OCI-LY3 (cell line): ENCODE measurements around the gene SLC13A2.
"Not testable (repeated sequence)": the region's sequence is repeated elsewhere in the genome, so short reads cannot be mapped to it uniquely, and the experiment has no call there.

Experiments
- H2AFZ ChIP-seq: fragments of 200-600, 300-600 bp; shearing (Covaris generic); 2 replicates; pipeline ENCODE4 v1.6.0; 2014; ENCODE audit warnings: antibody characterized with exemption, low read depth, low read length
- H3K27ac ChIP-seq: fragments of 200-600, 300-600 bp; sonication (generic); 2 replicates; pipeline ENCODE4 v1.5.1; 2014; ENCODE audit warnings: mild to moderate bottlenecking, low read length, moderate library complexity, mixed read lengths
- H3K27me3 ChIP-seq: fragments of 200-600, 300-600 bp; sonication (generic); 2 replicates; pipeline ENCODE4 v1.6.1; 2014; ENCODE audit warnings: low read depth, low read length, mixed read lengths
- H3K36me3 ChIP-seq: fragments of 200-600, 300-600 bp; sonication (generic); replicated peaks from 2 replicates; pipeline ENCODE3; 2014; ENCODE audit warnings: low read depth, low read length, mixed read lengths
- H3K4me1 ChIP-seq: fragments of 300-600, 200-600 bp; sonication (generic); 2 replicates; pipeline ENCODE4 v1.6.1; 2014; ENCODE audit warnings: low read length, mixed read lengths
- H3K4me2 ChIP-seq: fragments of 200-600, 300-600 bp; sonication (generic); 2 replicates; pipeline ENCODE4 v1.6.1; 2014; ENCODE audit warnings: low read length, mixed read lengths
- H3K4me3 ChIP-seq: fragments of 300-600, 200-600 bp; sonication (generic); 2 replicates; pipeline ENCODE4 v1.5.1; 2014; ENCODE audit warnings: antibody characterized with exemption, mild to moderate bottlenecking, low read length, moderate library complexity
- H3K79me2 ChIP-seq: fragments of 300-600, 200-600 bp; shearing (Covaris generic); 2 replicates; pipeline ENCODE4 v1.6.1; 2014; ENCODE audit warnings: mild to moderate bottlenecking, low read length, mixed read lengths
- H3K9ac ChIP-seq: fragments of 300-600, 200-600 bp; shearing (Covaris generic); 2 replicates; pipeline ENCODE4 v1.6.0; 2014; ENCODE audit warnings: mild to moderate bottlenecking, low read length, moderate library complexity
- H3K9me3 ChIP-seq: fragments of 200-600, 300-600 bp; shearing (Covaris generic); 2 replicates; pipeline ENCODE4 v1.6.1; 2014; ENCODE audit warnings: low read length, mixed read lengths; ENCODE audit not compliant: insufficient read depth
- H4K20me1 ChIP-seq: fragments of 200-600, 300-600 bp; sonication (generic); 2 replicates; pipeline ENCODE4 v1.6.1; 2016; ENCODE audit warnings: low read length, mixed read lengths; ENCODE audit not compliant: insufficient read depth
- CTCF ChIP-seq: fragments of 200-600, 300-600 bp; sonication (generic); IDR thresholded peaks from 2 replicates; pipeline ENCODE4 v1.5.1; 2014; ENCODE audit warnings: antibody characterized with exemption, low read length, low read depth
- EZH2phosphoT487 ChIP-seq: fragments of 200-600 bp; shearing (Covaris generic); IDR thresholded peaks from 2 replicates; pipeline ENCODE4 v1.6.1; 2018; ENCODE audit warnings: antibody characterized with exemption, mixed run types, low read depth

The SLC13A2 gene

GRCh38 chr17:28433721-28434120 lies 39.7 kb upstream of the SLC13A2 start:
- Histone ChIP-seq H4K20me1 (no peaks in the 10 kb centered on the region), H3K79me2 (no peaks in the 10 kb centered on the region), H3K36me3 (no peaks in the 10 kb centered on the region), H3K9me3 (no peaks in the 10 kb centered on the region), H3K4me2 (no peak overlapping the region), H2AFZ (no peak overlapping the region), H3K27me3 (peaks cover 20% of the 10 kb centered on the region), H3K4me3 (no peak overlapping the region), H3K4me1 (no peaks in the 10 kb centered on the region), H3K27ac (no peak overlapping the region), H3K9ac (no peak overlapping the region)
- TF ChIP-seq EZH2phosphoT487 (no peak), CTCF (no peak)

- not testable (repeated sequence) for H3K9ac ChIP-seq, H2AFZ ChIP-seq, H3K9me3 ChIP-seq
Measured at GRCh38 chr17:28434326-28434725, 39.1 kb upstream of the SLC13A2 start.

GRCh38 chr17:28443901-28444638 lies 29.4 kb upstream of the SLC13A2 start:
- peaks cover 9% of the 10 kb centered on the region; the same call in 1 of the 2 replicates for H3K27me3 ChIP-seq
- H3K36me3 ChIP-seq: no peaks in the 10 kb centered on the region
- H3K27ac ChIP-seq: no peak overlapping the region
- H3K4me3 ChIP-seq: no peak overlapping the region
- H4K20me1 ChIP-seq: no peaks in the 10 kb centered on the region
- no peak overlapping the region for H2AFZ ChIP-seq
- no peak for TF ChIP-seq EZH2phosphoT487
- no peaks in the 10 kb centered on the region for H3K79me2 ChIP-seq
- no peak overlapping the region for H3K9ac ChIP-seq
- H3K4me2 ChIP-seq: no peak overlapping the region
- 0 out of 2 replicates have a peak, but pooled peaks cover 4% of the 10 kb centered on the region for H3K9me3 ChIP-seq
- no peaks in the 10 kb centered on the region for H3K4me1 ChIP-seq

More at GRCh38 chr17:28434326-28434725, 39.1 kb upstream of the SLC13A2 start:
- not testable (repeated sequence) for H3K36me3 ChIP-seq, H3K4me2 ChIP-seq, H3K4me1 ChIP-seq, H4K20me1 ChIP-seq, H3K79me2 ChIP-seq, H3K4me3 ChIP-seq, H3K27ac ChIP-seq
- H3K27me3 ChIP-seq: peaks cover 20% of the 10 kb centered on the region

- Histone ChIP-seq H3K9ac (no peak overlapping the region), H4K20me1 (no peaks in the 10 kb centered on the region), H3K4me2 (no peak overlapping the region), H3K79me2 (no peaks in the 10 kb centered on the region), H3K4me1 (no peaks in the 10 kb centered on the region), H3K27me3 (peaks cover 11% of the 10 kb centered on the region; the same call in 1 of the 2 replicates), H3K9me3 (0 out of 2 replicates have a peak, but pooled peaks cover 4% of the 10 kb centered on the region), H3K27ac (no peak overlapping the region), H3K36me3 (no peaks in the 10 kb centered on the region), H2AFZ (no peak overlapping the region), H3K4me3 (no peak overlapping the region)
- no peak for TF ChIP-seq EZH2phosphoT487
- no peak for TF ChIP-seq CTCF
Measured at GRCh38 chr17:28446716-28447395, 26.6 kb upstream of the SLC13A2 start.

- H3K27me3 ChIP-seq: peaks cover 11% of the 10 kb centered on the region; the same call in 1 of the 2 replicates
- no peak overlapping the region for H3K27ac ChIP-seq
- H3K79me2 ChIP-seq: no peaks in the 10 kb centered on the region
- 0 out of 2 replicates have a peak, but pooled peaks cover 4% of the 10 kb centered on the region for H3K9me3 ChIP-seq
- no peak overlapping the region for H3K9ac ChIP-seq
- no peaks in the 10 kb centered on the region for H3K36me3 ChIP-seq
- no peak overlapping the region for H2AFZ ChIP-seq
- H3K4me1 ChIP-seq: no peaks in the 10 kb centered on the region
- H3K4me3 ChIP-seq: no peak overlapping the region
- no peak overlapping the region for H3K4me2 ChIP-seq
- no peak for TF ChIP-seq CTCF
- TF ChIP-seq EZH2phosphoT487: no peak
- H4K20me1 ChIP-seq: no peaks in the 10 kb centered on the region
Measured at GRCh38 chr17:28447396-28447760, 26.1 kb upstream of the SLC13A2 start.
